OCI-LY3 (cell line): ENCODE measurements around the gene KCNS3.
A peak's percentile ranks its signal among the peaks of the same experiment; 100 is the strongest.

Source experiments
- H2AFZ ChIP-seq: fragments of 200-600, 300-600 bp; shearing (Covaris generic); 2 replicates; pipeline ENCODE4 v1.6.0; 2014; ENCODE audit warnings: antibody characterized with exemption, low read depth, low read length
- H3K27ac ChIP-seq: fragments of 200-600, 300-600 bp; sonication (generic); 2 replicates; pipeline ENCODE4 v1.5.1; 2014; ENCODE audit warnings: mild to moderate bottlenecking, low read length, moderate library complexity, mixed read lengths
- H3K27me3 ChIP-seq: fragments of 200-600, 300-600 bp; sonication (generic); 2 replicates; pipeline ENCODE4 v1.6.1; 2014; ENCODE audit warnings: low read depth, low read length, mixed read lengths
- H3K36me3 ChIP-seq: fragments of 200-600, 300-600 bp; sonication (generic); replicated peaks from 2 replicates; pipeline ENCODE3; 2014; ENCODE audit warnings: low read depth, low read length, mixed read lengths
- H3K4me1 ChIP-seq: fragments of 300-600, 200-600 bp; sonication (generic); 2 replicates; pipeline ENCODE4 v1.6.1; 2014; ENCODE audit warnings: low read length, mixed read lengths
- H3K4me2 ChIP-seq: fragments of 200-600, 300-600 bp; sonication (generic); 2 replicates; pipeline ENCODE4 v1.6.1; 2014; ENCODE audit warnings: low read length, mixed read lengths
- H3K4me3 ChIP-seq: fragments of 300-600, 200-600 bp; sonication (generic); 2 replicates; pipeline ENCODE4 v1.5.1; 2014; ENCODE audit warnings: antibody characterized with exemption, mild to moderate bottlenecking, low read length, moderate library complexity
- H3K79me2 ChIP-seq: fragments of 300-600, 200-600 bp; shearing (Covaris generic); 2 replicates; pipeline ENCODE4 v1.6.1; 2014; ENCODE audit warnings: mild to moderate bottlenecking, low read length, mixed read lengths
- H3K9ac ChIP-seq: fragments of 300-600, 200-600 bp; shearing (Covaris generic); 2 replicates; pipeline ENCODE4 v1.6.0; 2014; ENCODE audit warnings: mild to moderate bottlenecking, low read length, moderate library complexity
- H3K9me3 ChIP-seq: fragments of 200-600, 300-600 bp; shearing (Covaris generic); 2 replicates; pipeline ENCODE4 v1.6.1; 2014; ENCODE audit warnings: low read length, mixed read lengths; ENCODE audit not compliant: insufficient read depth
- H4K20me1 ChIP-seq: fragments of 200-600, 300-600 bp; sonication (generic); 2 replicates; pipeline ENCODE4 v1.6.1; 2016; ENCODE audit warnings: low read length, mixed read lengths; ENCODE audit not compliant: insufficient read depth
- CTCF ChIP-seq: fragments of 200-600, 300-600 bp; sonication (generic); IDR thresholded peaks from 2 replicates; pipeline ENCODE4 v1.5.1; 2014; ENCODE audit warnings: antibody characterized with exemption, low read length, low read depth
- EZH2phosphoT487 ChIP-seq: fragments of 200-600 bp; shearing (Covaris generic); IDR thresholded peaks from 2 replicates; pipeline ENCODE4 v1.6.1; 2018; ENCODE audit warnings: antibody characterized with exemption, mixed run types, low read depth

The KCNS3 gene

GRCh38 chr2:17847236-17847635, 31.2 kb upstream of the KCNS3 start:
- no peak overlapping the region for H3K27ac ChIP-seq
- H3K4me1 ChIP-seq: peaks cover 8% of the 10 kb centered on the region
- no peak overlapping the region for H3K4me3 ChIP-seq
- H3K79me2 ChIP-seq: no peaks in the 10 kb centered on the region
- H3K27me3 ChIP-seq: no peaks in the 10 kb centered on the region
- TF ChIP-seq EZH2phosphoT487 (no peak), CTCF (no peak)
- H3K9me3 ChIP-seq: no peaks in the 10 kb centered on the region
- no peaks in the 10 kb centered on the region for H4K20me1 ChIP-seq
- H3K9ac ChIP-seq: no peak overlapping the region
- H2AFZ ChIP-seq: peak overlapping the region; percentile 23; the same call in 1 of the 2 replicates
- no peaks in the 10 kb centered on the region for H3K36me3 ChIP-seq
- H3K4me2 ChIP-seq: no peak overlapping the region

GRCh38 chr2:17849275-17849674, 29.2 kb upstream of the KCNS3 start:
- Histone ChIP-seq H3K4me1 (peaks cover 8% of the 10 kb centered on the region), H3K9me3 (no peaks in the 10 kb centered on the region), H2AFZ (no peak overlapping the region), H3K9ac (no peak overlapping the region), H3K27me3 (no peaks in the 10 kb centered on the region), H3K4me3 (no peak overlapping the region), H3K79me2 (no peaks in the 10 kb centered on the region), H3K4me2 (no peak overlapping the region), H4K20me1 (no peaks in the 10 kb centered on the region), H3K36me3 (no peaks in the 10 kb centered on the region), H3K27ac (no peak overlapping the region)
- TF ChIP-seq EZH2phosphoT487 (no peak), CTCF (no peak)

GRCh38 chr2:17850151-17850550, 28.3 kb upstream of the KCNS3 start:
- TF ChIP-seq CTCF: no peak
- no peak for TF ChIP-seq EZH2phosphoT487
- Histone ChIP-seq H2AFZ (no peak overlapping the region), H3K4me2 (no peak overlapping the region)

GRCh38 chr2:17851731-17852585, 26.5 kb upstream of the KCNS3 start:
- peak overlapping the region; percentile 79; the same call in 1 of the 2 replicates for H2AFZ ChIP-seq
- peaks cover 8% of the 10 kb centered on the region for H3K4me1 ChIP-seq
- H3K9ac ChIP-seq: no peak overlapping the region
- H3K27ac ChIP-seq: no peak overlapping the region
- TF ChIP-seq EZH2phosphoT487 (no peak), CTCF (peak; percentile 91)
- no peaks in the 10 kb centered on the region for H3K9me3 ChIP-seq
- H4K20me1 ChIP-seq: no peaks in the 10 kb centered on the region
- peaks cover 13% of the 10 kb centered on the region for H3K27me3 ChIP-seq
- H3K4me3 ChIP-seq: no peak overlapping the region
- H3K4me2 ChIP-seq: peak overlapping the region; percentile 57
- no peaks in the 10 kb centered on the region for H3K79me2 ChIP-seq
- no peaks in the 10 kb centered on the region for H3K36me3 ChIP-seq

More at GRCh38 chr2:17850151-17850550, 28.3 kb upstream of the KCNS3 start:
- H3K4me1 ChIP-seq: peaks cover 8% of the 10 kb centered on the region
- H3K79me2 ChIP-seq: no peaks in the 10 kb centered on the region
- H3K9ac ChIP-seq: no peak overlapping the region
- no peak overlapping the region for H3K27ac ChIP-seq
- peaks cover 2% of the 10 kb centered on the region; the same call in 1 of the 2 replicates for H3K27me3 ChIP-seq
- no peak overlapping the region for H3K4me3 ChIP-seq
- H4K20me1 ChIP-seq: no peaks in the 10 kb centered on the region
- no peaks in the 10 kb centered on the region for H3K36me3 ChIP-seq
- no peaks in the 10 kb centered on the region for H3K9me3 ChIP-seq
